HCT116 (cell line): Measurements from ENCODE around the gene ZBTB16.

ENCODE experiments used
- EZH2 ChIP-seq: fragments of 200-600 bp; sonication (generic); IDR thresholded peaks from 2 replicates; pipeline ENCODE4 v1.6.1; 2017; ENCODE audit warnings: antibody characterized with exemption, mixed run types
- MAX ChIP-seq: IDR thresholded peaks from 2 replicates; pipeline ENCODE4 v1.6.1; 2012
- POLR2A ChIP-seq: IDR thresholded peaks from 2 replicates; pipeline ENCODE4 v1.7.0; 2011; ENCODE audit warnings: borderline replicate concordance; ENCODE audit not compliant: insufficient read depth, insufficient read length; ENCODE audit errors: extremely low read depth
- REST ChIP-seq: IDR thresholded peaks from 2 replicates; pipeline ENCODE4 v1.6.1; 2012; ENCODE audit warnings: low read depth
- YY1 ChIP-seq: IDR thresholded peaks from 2 replicates; pipeline ENCODE4 v1.6.1; 2011; ENCODE audit warnings: low read length, low read depth, moderate library complexity, mild to moderate bottlenecking; ENCODE audit not compliant: insufficient replicate concordance; ENCODE audit errors: extremely low read depth

GRCh38 chr11:114099392-114100178, 40.1 kb downstream of the ZBTB16 start:
- TF ChIP-seq POLR2A (no peak), MAX (no peak), REST (no peak), YY1 (no peak), EZH2 (no peak)
